Activated CD8-positive, alpha-beta memory T cell treated with anti-CD3 and anti-CD28 coated beads for 4 hours (primary cell): ENCODE data around the gene FNDC5.

ENCODE experiments used
- DNase-seq, 2 donors: peaks; one replicate each; pipeline ENCODE4 v3.0.0-alpha.2; 2020; ENCODE audit warnings: low read depth in 2 of 2

FNDC5 gene

GRCh38 chr1:32884032-32884372 is 13.3 kb upstream of the FNDC5 start:
- DNase-seq: no peak

GRCh38 chr1:32883338-32884031 is 12.8 kb upstream of the FNDC5 start:
- DNase-seq: no peak

GRCh38 chr1:32881871-32882850 is 11.4 kb upstream of the FNDC5 start:
- no peak for DNase-seq

- no peak for DNase-seq
Measured at GRCh38 chr1:32881291-32881690, 10.6 kb upstream of the FNDC5 start.

- DNase-seq: no peak
Measured at GRCh38 chr1:32878637-32879041, 7.9 kb upstream of the FNDC5 start.

DNA sequence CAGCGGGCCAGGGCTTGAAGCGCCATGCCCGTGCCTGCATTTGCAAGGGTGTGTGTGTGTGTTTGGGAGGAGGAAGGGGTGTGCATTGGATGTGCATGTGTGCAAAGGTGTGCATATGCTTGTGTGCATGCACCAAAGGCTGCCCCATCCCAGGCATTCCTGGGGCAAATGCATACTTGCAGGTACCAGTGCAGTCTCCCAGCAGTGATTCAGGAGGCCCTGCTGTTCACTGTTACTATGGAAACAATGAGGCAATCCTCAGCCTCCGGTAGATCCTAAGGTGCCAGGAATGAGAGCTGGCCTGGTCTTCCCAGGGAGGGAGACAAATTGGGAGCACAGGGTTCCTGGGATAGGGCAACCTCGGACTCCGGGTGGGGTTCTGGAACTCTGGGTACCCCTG is 7.5 kb upstream of the FNDC5 start:
- DNase-seq: no peak

DNA sequence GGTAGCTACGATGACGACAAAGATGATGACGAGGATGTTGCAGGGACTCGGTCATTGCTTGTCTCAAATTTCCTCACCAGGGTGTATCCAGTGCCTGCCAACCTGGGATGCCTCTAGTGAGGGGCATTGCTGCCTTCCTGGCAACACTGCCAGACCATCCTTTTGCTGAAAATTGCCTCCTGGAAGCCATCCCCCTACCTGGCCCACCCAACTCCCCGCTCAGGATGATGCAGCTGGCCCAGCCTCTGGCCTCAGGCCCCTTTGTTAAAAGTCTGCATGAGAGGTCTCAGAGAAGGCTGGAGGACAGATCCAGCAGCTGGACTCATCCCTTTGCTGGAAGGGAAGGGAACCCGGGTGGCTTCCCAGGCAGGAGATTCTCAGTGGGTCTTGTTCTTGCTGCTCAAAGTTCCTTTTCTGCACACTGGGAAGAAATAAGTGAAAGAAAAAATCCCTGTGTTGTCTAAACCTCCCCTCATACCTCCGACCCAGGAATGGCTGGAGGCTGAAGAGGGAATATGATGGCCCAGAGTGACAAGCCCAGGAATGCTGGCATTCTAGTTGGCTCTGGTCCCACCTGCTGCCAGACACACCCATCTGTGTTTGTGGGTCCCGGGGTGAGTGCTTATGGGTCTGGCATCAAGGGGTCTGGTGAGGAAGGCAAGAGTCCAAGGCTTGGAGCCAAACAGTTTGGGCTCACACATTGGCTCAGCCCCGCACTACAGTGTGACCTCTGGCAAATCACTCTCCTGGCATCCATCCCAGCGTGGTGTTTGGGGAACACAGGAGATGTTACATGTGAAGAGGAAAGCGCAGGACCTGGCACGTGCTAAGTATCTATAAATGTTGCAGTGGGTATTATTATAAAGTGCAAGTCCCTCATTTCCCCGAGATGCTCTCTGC is 6.7 kb upstream of the FNDC5 start:
- no peak for DNase-seq

DNA sequence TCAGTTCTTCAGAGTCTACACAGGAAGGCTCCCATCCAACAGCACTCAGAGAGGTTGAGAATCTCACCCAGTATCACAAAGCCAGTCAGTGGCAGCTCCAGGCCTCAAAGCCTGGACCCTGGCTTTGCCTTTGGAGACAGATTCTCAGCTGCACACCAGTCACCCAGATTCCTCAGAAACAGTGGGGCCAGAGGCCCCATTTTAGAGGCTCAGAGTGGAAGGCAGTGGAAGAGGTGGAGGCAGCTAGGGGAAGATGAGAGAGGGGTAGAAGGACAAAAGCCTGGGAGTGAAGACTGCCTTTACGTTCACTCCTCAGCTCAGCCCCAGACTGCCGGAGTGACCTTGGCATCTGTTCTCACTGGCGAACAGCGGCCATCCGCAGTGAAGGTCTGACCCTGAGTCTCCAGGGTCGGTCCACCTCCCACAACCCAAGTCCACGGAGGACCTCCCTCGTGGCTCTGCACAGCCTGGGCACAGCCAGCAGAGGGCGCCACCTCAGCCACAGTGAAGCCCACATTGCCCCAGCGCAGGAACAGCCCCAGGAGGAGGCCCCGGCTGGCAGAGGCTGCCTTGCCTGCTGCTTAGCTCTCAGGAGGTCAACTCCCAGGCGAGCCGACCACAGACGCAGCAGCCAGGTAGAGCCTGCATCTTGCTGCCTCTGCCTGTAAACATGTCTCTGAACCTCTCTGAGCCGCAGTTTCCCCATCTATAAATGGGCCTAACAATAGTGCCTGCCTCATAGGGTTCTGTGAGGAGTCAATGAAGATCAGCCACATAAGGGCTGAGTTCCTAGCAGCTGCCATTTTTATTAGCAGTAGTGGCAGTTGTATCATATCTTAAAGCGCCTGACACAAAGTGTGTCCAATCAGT is 5.9 kb upstream of the FNDC5 start:
- no peak for DNase-seq

GRCh38 chr1:32874860-32875752 is 4.4 kb upstream of the FNDC5 start:
- no peak for DNase-seq

GRCh38 chr1:32873484-32873883 is 2.8 kb upstream of the FNDC5 start:
- no peak for DNase-seq

DNA sequence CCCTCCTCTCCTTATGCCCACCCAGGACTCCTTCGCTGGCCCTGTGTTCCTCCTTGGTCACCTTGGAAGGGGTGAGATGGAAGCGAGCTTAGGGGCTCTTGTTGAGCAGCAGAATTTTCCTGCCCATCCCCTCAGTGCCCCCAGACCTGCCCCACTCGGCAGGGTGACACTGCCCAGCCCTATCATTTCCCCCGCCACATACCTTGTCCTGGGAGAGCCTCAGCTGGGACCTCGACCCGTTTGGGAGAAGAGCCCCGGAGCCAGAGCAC is 1.4 kb upstream of the FNDC5 start:
- DNase-seq: no peak

- no peak for DNase-seq
Measured at GRCh38 chr1:32871364-32872191, 866 bp upstream of the FNDC5 start.

GRCh38 chr1:32869923-32870614 is 643 bp downstream of the FNDC5 start:
- no peak for DNase-seq

DNA sequence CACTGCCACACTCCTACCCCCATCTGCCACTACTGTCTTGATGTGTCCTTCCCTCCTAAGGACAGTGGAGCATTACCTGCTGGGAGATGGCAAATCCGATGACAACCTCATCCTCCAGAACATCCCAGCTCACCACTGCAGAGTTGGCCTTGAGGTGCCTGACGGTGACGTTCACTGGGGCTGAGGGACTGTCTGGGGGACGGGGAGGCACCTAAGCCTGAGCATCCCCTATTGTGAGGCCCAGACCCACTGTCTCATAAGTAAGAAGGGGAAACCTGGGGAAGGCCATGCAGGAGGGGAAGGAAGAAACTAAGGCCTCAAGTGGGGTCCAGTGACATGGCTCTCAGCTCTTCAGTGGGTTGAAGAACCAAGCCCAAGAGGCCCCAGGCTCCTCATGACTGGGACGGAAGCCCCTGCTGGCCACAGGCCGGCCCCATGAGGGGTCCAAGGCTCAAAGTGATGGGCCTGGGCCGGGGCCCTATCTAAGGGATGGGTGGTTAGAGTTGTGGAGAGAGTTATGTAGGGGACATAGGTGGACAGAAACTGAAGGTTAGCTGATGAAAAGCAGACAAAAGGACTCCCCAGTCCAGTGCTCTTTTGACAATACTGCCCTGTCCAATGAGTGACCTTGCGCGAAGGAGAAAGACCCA is 1.8 kb downstream of the FNDC5 start:
- DNase-seq: no peak

DNA sequence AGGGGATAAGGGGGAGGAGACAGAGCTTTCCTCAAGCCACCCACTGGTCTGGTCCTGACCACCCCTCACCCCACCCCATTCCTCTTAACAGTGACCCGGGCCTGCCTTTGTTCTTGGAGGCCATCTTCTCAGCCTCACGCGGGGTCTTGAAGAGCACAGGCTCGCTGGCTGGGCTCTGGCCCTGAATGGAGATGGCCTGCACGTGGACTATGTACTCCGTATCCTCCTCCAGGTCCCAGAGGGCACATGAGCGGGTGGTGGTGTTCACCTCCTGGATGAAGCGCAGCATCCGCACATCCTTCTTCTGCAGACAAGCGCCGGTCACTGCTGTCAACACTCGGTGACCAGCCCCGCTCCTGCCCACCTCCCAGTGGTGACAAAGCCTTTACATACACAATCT is 2.6 kb downstream of the FNDC5 start:
- no peak for DNase-seq

DNA sequence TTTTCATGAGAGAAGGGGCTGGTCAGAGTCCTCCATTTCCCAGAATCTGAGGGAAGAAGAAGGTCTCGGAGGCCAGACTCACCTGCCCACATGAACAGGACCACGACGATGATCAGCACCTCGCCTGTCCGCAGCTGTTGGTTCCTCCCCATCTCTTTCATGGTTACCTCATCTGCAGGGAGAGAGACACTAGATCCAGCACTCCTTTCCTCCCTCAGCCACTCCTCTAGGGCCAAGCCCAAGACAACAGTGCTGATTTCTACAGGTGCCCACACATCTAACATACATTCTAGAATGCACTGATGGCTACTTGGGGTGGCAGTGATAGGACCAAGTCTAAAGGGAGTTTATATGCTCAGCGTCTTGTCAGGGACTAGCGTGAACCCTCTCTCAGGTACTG is 3.0 kb downstream of the FNDC5 start:
- DNase-seq: no peak

DNA sequence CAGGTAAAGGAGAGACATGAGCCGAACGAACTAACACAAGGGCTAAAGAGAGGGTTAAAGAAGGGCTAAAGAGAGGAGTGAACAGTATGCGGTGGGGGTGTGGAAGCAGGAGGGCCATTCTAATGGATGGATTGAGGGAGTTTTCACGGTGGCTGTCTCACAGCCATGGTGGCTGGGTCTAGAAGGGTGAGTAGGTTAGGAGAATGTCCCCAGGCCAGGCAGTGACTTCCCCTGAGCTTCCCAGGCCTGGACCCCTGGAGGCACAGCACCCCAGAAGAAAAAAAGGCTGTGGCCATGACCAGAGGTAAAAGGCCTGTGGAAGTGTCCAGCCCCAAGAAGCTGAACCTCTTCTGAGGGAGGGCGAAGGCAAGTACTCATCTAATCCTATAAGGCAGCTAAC is 3.6 kb downstream of the FNDC5 start:
- no peak for DNase-seq

DNA sequence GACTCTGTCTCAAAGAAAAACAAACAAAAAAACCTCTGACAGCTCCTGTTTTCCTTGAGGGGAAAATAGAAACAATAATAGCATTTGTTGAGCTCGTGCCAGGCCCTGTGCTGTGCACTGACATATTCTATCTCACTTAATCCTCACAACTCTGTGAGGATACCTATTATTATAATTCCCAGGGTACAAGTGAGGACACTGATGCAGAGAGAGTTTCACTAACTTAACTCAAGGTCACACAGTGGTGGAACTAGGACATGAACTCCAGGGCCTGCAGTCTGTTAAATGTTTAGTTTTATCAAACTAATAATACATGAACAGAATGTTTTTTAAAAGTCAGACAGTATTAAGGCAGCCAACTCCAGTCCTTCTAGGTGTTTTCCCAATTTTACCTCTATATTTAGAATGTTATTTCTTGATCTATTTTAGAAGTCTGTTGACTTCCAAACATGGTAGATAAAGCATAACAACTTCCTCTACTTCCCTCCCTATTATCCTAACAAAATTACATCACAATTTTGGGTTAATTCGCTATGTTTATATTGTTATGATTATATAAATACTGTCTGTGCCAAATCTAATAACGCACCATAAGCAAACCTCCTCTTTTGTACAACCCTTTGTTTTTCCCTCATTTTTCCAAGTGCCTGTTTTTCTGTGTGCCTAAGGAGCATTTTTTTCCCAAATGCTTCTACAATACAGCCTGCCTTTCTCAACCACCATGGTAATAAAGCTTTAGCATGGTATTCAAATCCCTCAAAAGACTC is 4.9 kb downstream of the FNDC5 start:
- DNase-seq: no peak
